ENCODE results near the gene TCF20.

The TCF20 gene

DNA sequence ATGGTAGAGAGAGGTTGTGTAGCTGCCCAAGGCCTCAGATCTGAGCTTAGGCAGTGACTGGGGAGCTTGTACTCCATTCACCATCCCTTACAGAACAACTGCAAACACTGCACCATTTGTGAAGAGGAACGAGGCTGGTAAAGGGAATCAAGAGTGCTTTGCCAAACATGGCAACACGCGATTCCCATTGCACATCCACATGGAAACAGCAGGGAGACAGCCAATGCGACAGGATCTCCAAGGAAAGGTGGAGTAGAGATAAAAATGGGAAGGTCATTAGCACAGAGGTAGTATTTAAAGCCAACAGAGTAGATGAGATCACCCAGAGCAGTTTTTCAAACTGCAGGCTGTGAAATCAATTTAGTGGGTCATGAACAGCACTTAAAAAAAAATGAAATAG, 42.0 kb downstream of the TCF20 start:
- no peaks in the 10 kb centered on the region for H3K9me3 ChIP-seq (ENCODE audit: low read length)
- H3K27ac ChIP-seq (ENCODE audit: low read depth, low read length, poor library complexity, severe bottlenecking) = no peak overlapping the region
- H2AFZ ChIP-seq (ENCODE audit: low read length) = no peak overlapping the region
- H3K4me1 ChIP-seq (ENCODE audit: insufficient read depth, low read length, severe bottlenecking) = peaks cover 10% of the 10 kb centered on the region
- no peaks in the 10 kb centered on the region for H3K9me2 ChIP-seq (ENCODE audit: low read depth, low read length)
- H3K9ac ChIP-seq (ENCODE audit: low read length) = no peak overlapping the region
- H3F3A ChIP-seq (ENCODE audit: insufficient read depth, low read length) = no peaks in the 10 kb centered on the region
- no peaks in the 10 kb centered on the region for H3K36me3 ChIP-seq (ENCODE audit: insufficient read depth, low read length)
- H3K4me2 ChIP-seq (ENCODE audit: low read length) = no peak overlapping the region
- peaks cover 44% of the 10 kb centered on the region for H3K79me2 ChIP-seq (ENCODE audit: insufficient read depth, low read length)
- H3K27me3 ChIP-seq (ENCODE audit: insufficient read depth, low read length) = no peaks in the 10 kb centered on the region
- H4K20me1 ChIP-seq (ENCODE audit: insufficient read depth, low read length) = no peaks in the 10 kb centered on the region
- no peak overlapping the region for H3K4me3 ChIP-seq (ENCODE audit: low read depth, low read length, poor library complexity, severe bottlenecking)
- TF ChIP-seq, protein P1, sequence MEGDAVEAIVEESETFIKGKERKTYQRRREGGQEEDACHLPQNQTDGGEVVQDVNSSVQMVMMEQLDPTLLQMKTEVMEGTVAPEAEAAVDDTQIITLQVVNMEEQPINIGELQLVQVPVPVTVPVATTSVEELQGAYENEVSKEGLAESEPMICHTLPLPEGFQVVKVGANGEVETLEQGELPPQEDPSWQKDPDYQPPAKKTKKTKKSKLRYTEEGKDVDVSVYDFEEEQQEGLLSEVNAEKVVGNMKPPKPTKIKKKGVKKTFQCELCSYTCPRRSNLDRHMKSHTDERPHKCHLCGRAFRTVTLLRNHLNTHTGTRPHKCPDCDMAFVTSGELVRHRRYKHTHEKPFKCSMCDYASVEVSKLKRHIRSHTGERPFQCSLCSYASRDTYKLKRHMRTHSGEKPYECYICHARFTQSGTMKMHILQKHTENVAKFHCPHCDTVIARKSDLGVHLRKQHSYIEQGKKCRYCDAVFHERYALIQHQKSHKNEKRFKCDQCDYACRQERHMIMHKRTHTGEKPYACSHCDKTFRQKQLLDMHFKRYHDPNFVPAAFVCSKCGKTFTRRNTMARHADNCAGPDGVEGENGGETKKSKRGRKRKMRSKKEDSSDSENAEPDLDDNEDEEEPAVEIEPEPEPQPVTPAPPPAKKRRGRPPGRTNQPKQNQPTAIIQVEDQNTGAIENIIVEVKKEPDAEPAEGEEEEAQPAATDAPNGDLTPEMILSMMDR (IDR thresholded peaks at IDR 0.05; ENCODE audit: low read length) = no peak
- no peak for TF ChIP-seq EZH2 (IDR thresholded peaks at IDR 0.05; ENCODE audit: borderline replicate concordance, low read length)

DNA sequence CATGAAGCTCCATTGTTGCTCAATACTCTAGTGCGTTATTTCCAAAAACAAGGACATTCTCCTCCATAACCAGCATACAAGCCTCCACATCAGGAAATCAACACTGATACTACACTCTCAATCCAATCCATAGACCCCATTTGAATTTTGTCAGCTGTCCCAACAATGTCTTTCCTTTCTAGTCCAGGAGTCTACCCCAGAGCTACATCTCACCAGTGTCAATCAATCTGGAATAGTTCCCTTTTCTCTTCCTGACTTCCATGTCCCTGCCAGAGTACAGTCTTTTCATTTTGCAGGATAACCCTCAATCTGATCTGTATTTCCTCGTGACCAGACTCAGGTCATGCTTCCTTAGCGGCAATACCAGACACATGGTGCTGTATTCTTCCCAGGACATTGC, 43.0 kb downstream of the TCF20 start:
- H3K4me3 ChIP-seq (ENCODE audit: low read depth, low read length, poor library complexity, severe bottlenecking) = no peak overlapping the region
- H3K9me2 ChIP-seq (ENCODE audit: low read depth, low read length) = no peaks in the 10 kb centered on the region
- no peak overlapping the region for H3K27ac ChIP-seq (ENCODE audit: low read depth, low read length, poor library complexity, severe bottlenecking)
- H2AFZ ChIP-seq (ENCODE audit: low read length) = no peak overlapping the region
- peaks cover 10% of the 10 kb centered on the region for H3K4me1 ChIP-seq (ENCODE audit: insufficient read depth, low read length, severe bottlenecking)
- no peaks in the 10 kb centered on the region for H4K20me1 ChIP-seq (ENCODE audit: insufficient read depth, low read length)
- no peaks in the 10 kb centered on the region for H3F3A ChIP-seq (ENCODE audit: insufficient read depth, low read length)
- no peaks in the 10 kb centered on the region for H3K36me3 ChIP-seq (ENCODE audit: insufficient read depth, low read length)
- TF ChIP-seq, protein P1 (IDR thresholded peaks at IDR 0.05; ENCODE audit: low read length) = no peak
- TF ChIP-seq EZH2 (IDR thresholded peaks at IDR 0.05; ENCODE audit: borderline replicate concordance, low read length) = no peak
- H3K4me2 ChIP-seq (ENCODE audit: low read length) = no peak overlapping the region
- no peaks in the 10 kb centered on the region for H3K9me3 ChIP-seq (ENCODE audit: low read length)
- H3K79me2 ChIP-seq (ENCODE audit: insufficient read depth, low read length) = peaks cover 47% of the 10 kb centered on the region
- H3K9ac ChIP-seq (ENCODE audit: low read length) = no peak overlapping the region
- no peaks in the 10 kb centered on the region for H3K27me3 ChIP-seq (ENCODE audit: insufficient read depth, low read length)

DNA sequence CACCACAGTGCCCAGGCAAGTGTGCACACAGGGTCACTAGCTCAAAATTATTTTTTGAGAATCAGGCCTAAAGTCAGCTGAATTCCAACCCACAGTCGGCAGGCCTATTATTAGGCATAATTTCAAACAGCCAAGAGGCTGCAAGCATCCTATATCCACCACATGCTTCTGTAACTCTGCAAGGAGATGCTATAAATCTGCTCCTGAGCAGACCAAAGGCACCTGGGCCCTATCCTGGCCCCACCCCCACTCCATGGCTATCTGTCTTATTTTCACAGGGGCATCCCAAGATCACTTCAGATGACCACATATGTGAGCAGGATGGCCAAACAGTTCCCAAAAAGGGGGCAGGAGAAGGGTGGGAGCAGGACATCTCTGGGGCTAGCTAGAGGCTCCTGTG, 44.6 kb downstream of the TCF20 start:
- no peaks in the 10 kb centered on the region for H3K36me3 ChIP-seq (ENCODE audit: insufficient read depth, low read length)
- no peak overlapping the region for H2AFZ ChIP-seq (ENCODE audit: low read length)
- no peaks in the 10 kb centered on the region for H3K9me2 ChIP-seq (ENCODE audit: low read depth, low read length)
- H3K9me3 ChIP-seq (ENCODE audit: low read length) = no peaks in the 10 kb centered on the region
- no peaks in the 10 kb centered on the region for H3K27me3 ChIP-seq (ENCODE audit: insufficient read depth, low read length)
- H3K9ac ChIP-seq (ENCODE audit: low read length) = no peak overlapping the region
- no peaks in the 10 kb centered on the region for H3F3A ChIP-seq (ENCODE audit: insufficient read depth, low read length)
- TF ChIP-seq, protein P1 (IDR thresholded peaks at IDR 0.05; ENCODE audit: low read length) = no peak
- no peak for TF ChIP-seq EZH2 (IDR thresholded peaks at IDR 0.05; ENCODE audit: borderline replicate concordance, low read length)
- no peak overlapping the region for H3K27ac ChIP-seq (ENCODE audit: low read depth, low read length, poor library complexity, severe bottlenecking)
- H3K79me2 ChIP-seq (ENCODE audit: insufficient read depth, low read length) = peaks cover 41% of the 10 kb centered on the region
- H4K20me1 ChIP-seq (ENCODE audit: insufficient read depth, low read length) = no peaks in the 10 kb centered on the region
- peaks cover 10% of the 10 kb centered on the region for H3K4me1 ChIP-seq (ENCODE audit: insufficient read depth, low read length, severe bottlenecking)
- H3K4me2 ChIP-seq (ENCODE audit: low read length) = no peak overlapping the region
- no peak overlapping the region for H3K4me3 ChIP-seq (ENCODE audit: low read depth, low read length, poor library complexity, severe bottlenecking)
